ENCODE data around the gene PTPN12. TPM values are rescaled to one million over a fixed set of nuclear protein-coding genes. Genes with fewer than 3 reads are reported as not detected.
"Not testable (repeated sequence)": the region's sequence is repeated elsewhere in the genome, so short reads cannot be mapped to it uniquely, and the experiment has no call there.

PTPN12 gene
- total RNA-seq, 1 experiment from 2014 or later: 82.1 TPM

- H3K4me1 ChIP-seq (ENCODE audit: control insufficient read depth, insufficient read depth, low read length): peaks cover 6% of the 10 kb centered on the region
- no peak overlapping the region for H3K4me3 ChIP-seq (ENCODE audit: low read depth in 2 of 2, low read length in 2 of 2)
- H3K36me3 ChIP-seq (ENCODE audit: control insufficient read depth, insufficient read depth, low read length): no peaks in the 10 kb centered on the region
- CTCF ChIA-PET: no interaction called here
- TF ChIP-seq REST (IDR thresholded peaks at IDR 0.05; ENCODE audit: insufficient read depth in 1 of 2, low read depth in 2 of 2, low read length in 1 of 2): no peak
- no peak for TF ChIP-seq SIN3A (IDR thresholded peaks at IDR 0.05; ENCODE audit: borderline replicate concordance, insufficient read depth, low read depth, low read length)
- TF ChIP-seq POLR2AphosphoS5 (IDR thresholded peaks at IDR 0.05; ENCODE audit: low read depth, low read length): no peak
- TF ChIP-seq, protein P1, sequence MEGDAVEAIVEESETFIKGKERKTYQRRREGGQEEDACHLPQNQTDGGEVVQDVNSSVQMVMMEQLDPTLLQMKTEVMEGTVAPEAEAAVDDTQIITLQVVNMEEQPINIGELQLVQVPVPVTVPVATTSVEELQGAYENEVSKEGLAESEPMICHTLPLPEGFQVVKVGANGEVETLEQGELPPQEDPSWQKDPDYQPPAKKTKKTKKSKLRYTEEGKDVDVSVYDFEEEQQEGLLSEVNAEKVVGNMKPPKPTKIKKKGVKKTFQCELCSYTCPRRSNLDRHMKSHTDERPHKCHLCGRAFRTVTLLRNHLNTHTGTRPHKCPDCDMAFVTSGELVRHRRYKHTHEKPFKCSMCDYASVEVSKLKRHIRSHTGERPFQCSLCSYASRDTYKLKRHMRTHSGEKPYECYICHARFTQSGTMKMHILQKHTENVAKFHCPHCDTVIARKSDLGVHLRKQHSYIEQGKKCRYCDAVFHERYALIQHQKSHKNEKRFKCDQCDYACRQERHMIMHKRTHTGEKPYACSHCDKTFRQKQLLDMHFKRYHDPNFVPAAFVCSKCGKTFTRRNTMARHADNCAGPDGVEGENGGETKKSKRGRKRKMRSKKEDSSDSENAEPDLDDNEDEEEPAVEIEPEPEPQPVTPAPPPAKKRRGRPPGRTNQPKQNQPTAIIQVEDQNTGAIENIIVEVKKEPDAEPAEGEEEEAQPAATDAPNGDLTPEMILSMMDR (IDR thresholded peaks at IDR 0.05): no peak
- TF ChIP-seq TCF7L2 (IDR thresholded peaks at IDR 0.05; ENCODE audit: low read depth, low read length): no peak
- ATAC-seq (no peak), DNase-seq (ENCODE audit: low read depth, low spot score) (no peak)
- no TSS peak for BruUV-seq (replicated peaks)
- POLR2A ChIA-PET: interaction anchor here (0.6 kb wide), 1 partner anchor 25 kb away, joined by 3 read pairs; no protein-coding TSS in a partner anchor
- intact Hi-C loops (cut with micrococcal nuclease; ENCODE audit: unreplicated experiment): no loop called here
- in situ Hi-C loops (cut with HindIII; ENCODE audit: low pct_unique_long_range_greater_than_20kb, low sequenced_read_pairs): no loop called here
- H3K9me3 ChIP-seq (ENCODE audit: control insufficient read depth, insufficient read depth, low read depth, low read length): no peaks in the 10 kb centered on the region
- H3K27ac ChIP-seq (ENCODE audit: low read length): no peak overlapping the region
- no peaks in the 10 kb centered on the region for H3K27me3 ChIP-seq (ENCODE audit: control insufficient read depth, insufficient read depth, low read length)
Measured at GRCh38 chr7:77532247-77532646, 4.8 kb upstream of the PTPN12 start.

DNA sequence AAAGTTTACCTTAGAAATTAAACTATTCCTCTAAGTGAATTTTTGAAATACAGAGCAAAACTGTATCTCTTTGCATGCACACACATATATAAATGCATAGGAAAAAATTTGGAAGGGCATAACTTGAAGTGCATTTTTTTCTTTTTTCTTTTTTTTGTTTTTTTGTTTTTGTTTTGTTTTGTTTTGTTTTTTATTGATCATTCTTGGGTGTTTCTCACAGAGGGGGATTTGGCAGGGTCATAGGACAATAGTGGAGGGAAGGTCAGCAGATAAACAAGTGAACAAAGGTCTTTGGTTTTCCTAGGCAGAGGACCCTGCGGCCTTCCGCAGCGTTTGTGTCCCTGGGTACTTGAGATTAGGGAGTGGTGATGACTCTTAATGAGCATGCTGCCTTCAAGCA lies 4.4 kb upstream of the PTPN12 start:
- H3K27ac ChIP-seq (ENCODE audit: low read length); H3K27me3 ChIP-seq (ENCODE audit: control insufficient read depth, insufficient read depth, low read length); DNase-seq (ENCODE audit: low read depth, low spot score); H3K4me1 ChIP-seq (ENCODE audit: control insufficient read depth, insufficient read depth, low read length); CTCF ChIA-PET; H3K4me3 ChIP-seq (ENCODE audit: low read depth in 2 of 2, low read length in 2 of 2); ATAC-seq; H3K9me3 ChIP-seq (ENCODE audit: control insufficient read depth, insufficient read depth, low read depth, low read length); BruUV-seq (replicated peaks); intact Hi-C loops (cut with micrococcal nuclease; ENCODE audit: unreplicated experiment); POLR2A ChIA-PET; H3K36me3 ChIP-seq (ENCODE audit: control insufficient read depth, insufficient read depth, low read length); in situ Hi-C loops (cut with HindIII; ENCODE audit: low pct_unique_long_range_greater_than_20kb, low sequenced_read_pairs): not testable (repeated sequence)

GRCh38 chr7:77534046-77534445 lies 3.0 kb upstream of the PTPN12 start:
- POLR2A ChIA-PET; ATAC-seq; H3K9me3 ChIP-seq (ENCODE audit: control insufficient read depth, insufficient read depth, low read depth, low read length); BruUV-seq (replicated peaks); H3K4me3 ChIP-seq (ENCODE audit: low read depth in 2 of 2, low read length in 2 of 2); H3K4me1 ChIP-seq (ENCODE audit: control insufficient read depth, insufficient read depth, low read length); H3K36me3 ChIP-seq (ENCODE audit: control insufficient read depth, insufficient read depth, low read length); in situ Hi-C loops (cut with HindIII; ENCODE audit: low pct_unique_long_range_greater_than_20kb, low sequenced_read_pairs); CTCF ChIA-PET; DNase-seq (ENCODE audit: low read depth, low spot score); H3K27me3 ChIP-seq (ENCODE audit: control insufficient read depth, insufficient read depth, low read length); intact Hi-C loops (cut with micrococcal nuclease; ENCODE audit: unreplicated experiment); H3K27ac ChIP-seq (ENCODE audit: low read length): not testable (repeated sequence)

Data from Panc1 (cell line).